Measurements from ENCODE around the gene SSBP4. TPM values are rescaled to one million over a fixed set of nuclear protein-coding genes. Genes with fewer than 3 reads are reported as not detected.

SSBP4 gene
- total RNA-seq, 3 donors from 2014 or later = 31.2 to 48.6 (median 41.1) TPM

DNA sequence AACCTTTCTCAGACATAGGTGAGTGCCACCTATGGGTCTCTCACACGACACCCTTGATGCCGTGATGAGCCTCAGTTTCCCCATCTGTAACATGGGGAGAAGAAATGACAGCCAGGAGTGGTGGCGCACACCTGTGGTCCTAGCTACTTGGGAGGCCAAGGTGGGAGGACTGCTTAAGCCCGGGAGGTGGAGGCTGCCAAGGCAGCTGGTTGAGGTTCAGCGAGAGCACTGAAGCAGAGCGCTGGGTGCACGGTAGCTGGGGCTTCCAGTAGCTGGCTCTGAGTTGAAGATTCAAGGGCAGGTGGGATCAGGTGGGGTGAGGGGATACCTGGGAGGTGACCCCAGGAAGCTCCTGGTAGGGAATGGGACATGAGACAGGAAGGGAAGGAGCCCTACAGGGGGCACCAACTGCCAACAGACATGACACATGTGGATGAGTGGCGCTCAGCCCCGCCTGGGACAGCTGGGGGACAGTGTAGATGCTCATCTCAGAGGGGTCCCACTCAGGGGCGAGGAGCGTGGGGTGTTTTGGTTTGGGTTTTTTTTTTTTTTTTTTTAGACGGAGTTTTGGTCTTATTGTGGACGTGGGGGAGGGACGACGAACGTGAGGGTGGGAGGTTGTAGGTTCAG is 6.5 kb upstream of the SSBP4 start:
- Histone ChIP-seq H3K9me3 (no peaks in the 10 kb centered on the region), H3K36me3 (ENCODE audit: low read depth) (no peaks in the 10 kb centered on the region), H3K4me1 (ENCODE audit: low read depth) (peaks cover 24% of the 10 kb centered on the region), H3K4me3 (no peak overlapping the region)
- no peak for DNase-seq
- TF ChIP-seq, protein P1, sequence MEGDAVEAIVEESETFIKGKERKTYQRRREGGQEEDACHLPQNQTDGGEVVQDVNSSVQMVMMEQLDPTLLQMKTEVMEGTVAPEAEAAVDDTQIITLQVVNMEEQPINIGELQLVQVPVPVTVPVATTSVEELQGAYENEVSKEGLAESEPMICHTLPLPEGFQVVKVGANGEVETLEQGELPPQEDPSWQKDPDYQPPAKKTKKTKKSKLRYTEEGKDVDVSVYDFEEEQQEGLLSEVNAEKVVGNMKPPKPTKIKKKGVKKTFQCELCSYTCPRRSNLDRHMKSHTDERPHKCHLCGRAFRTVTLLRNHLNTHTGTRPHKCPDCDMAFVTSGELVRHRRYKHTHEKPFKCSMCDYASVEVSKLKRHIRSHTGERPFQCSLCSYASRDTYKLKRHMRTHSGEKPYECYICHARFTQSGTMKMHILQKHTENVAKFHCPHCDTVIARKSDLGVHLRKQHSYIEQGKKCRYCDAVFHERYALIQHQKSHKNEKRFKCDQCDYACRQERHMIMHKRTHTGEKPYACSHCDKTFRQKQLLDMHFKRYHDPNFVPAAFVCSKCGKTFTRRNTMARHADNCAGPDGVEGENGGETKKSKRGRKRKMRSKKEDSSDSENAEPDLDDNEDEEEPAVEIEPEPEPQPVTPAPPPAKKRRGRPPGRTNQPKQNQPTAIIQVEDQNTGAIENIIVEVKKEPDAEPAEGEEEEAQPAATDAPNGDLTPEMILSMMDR (IDR thresholded peaks at IDR 0.05) = no peak
- no peak for ATAC-seq
- intact Hi-C loops (cut with DNase I, micrococcal nuclease) = no loop called here

- TF ChIP-seq, protein P1 (IDR thresholded peaks at IDR 0.05) = no peak
- peak; percentile 49 to 67 (median 51) for DNase-seq
- no peak for ATAC-seq
- Histone ChIP-seq H3K4me1 (ENCODE audit: low read depth) (peaks cover 31% of the 10 kb centered on the region), H3K9me3 (no peaks in the 10 kb centered on the region), H3K4me3 (no peak overlapping the region), H3K36me3 (ENCODE audit: low read depth) (no peaks in the 10 kb centered on the region)
- intact Hi-C loops (cut with DNase I, micrococcal nuclease) = no loop called here
These were observed 4.6 kb upstream of the SSBP4 start for GRCh38 chr19:18414504-18415177.

GRCh38 chr19:18415178-18415867 is 3.9 kb upstream of the SSBP4 start:
- Histone ChIP-seq H3K4me1 (ENCODE audit: low read depth) (peaks cover 33% of the 10 kb centered on the region), H3K36me3 (ENCODE audit: low read depth) (no peaks in the 10 kb centered on the region), H3K4me3 (no peak overlapping the region), H3K9me3 (no peaks in the 10 kb centered on the region)
- peak; percentile 50 to 80 (median 60) for DNase-seq
- TF ChIP-seq, protein P1 (IDR thresholded peaks at IDR 0.05) = no peak
- no peak for ATAC-seq
- intact Hi-C loops (cut with DNase I, micrococcal nuclease) = no loop called here

DNA sequence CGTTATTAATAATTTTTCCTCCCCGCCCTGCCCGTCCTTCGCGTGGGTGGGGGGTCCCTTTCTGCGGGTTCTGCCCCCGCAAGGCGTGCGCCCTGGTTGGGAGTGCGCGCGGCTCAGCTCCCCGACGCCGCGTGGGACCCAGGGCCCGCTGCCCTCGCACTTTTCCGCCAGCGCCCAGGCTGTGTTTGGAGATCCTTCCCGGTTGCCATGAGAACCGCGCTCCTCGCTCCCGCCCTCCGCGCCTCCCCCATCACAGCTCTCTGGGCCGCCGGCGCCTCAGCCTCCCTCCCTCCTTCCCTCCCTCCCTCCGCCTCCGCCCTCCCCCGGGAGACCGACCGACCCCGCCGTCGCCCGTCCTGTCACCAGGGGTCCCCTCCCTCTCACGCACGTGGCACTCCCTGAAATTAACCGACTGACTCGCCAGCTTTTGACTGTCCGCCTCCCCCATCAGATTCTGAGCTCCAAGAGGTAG is 2.4 kb upstream of the SSBP4 start:
- no peak overlapping the region for H3K4me3 ChIP-seq
- intact Hi-C loops (cut with DNase I, micrococcal nuclease) = no loop called here
- peaks cover 39% of the 10 kb centered on the region for H3K4me1 ChIP-seq (ENCODE audit: low read depth)
- ATAC-seq (peak; percentile 55), DNase-seq (peak; percentile 79 to 92 (median 85))
- TF ChIP-seq, protein P1 (IDR thresholded peaks at IDR 0.05) = no peak
- H3K36me3 ChIP-seq (ENCODE audit: low read depth) = no peaks in the 10 kb centered on the region
- H3K9me3 ChIP-seq = no peaks in the 10 kb centered on the region

DNA sequence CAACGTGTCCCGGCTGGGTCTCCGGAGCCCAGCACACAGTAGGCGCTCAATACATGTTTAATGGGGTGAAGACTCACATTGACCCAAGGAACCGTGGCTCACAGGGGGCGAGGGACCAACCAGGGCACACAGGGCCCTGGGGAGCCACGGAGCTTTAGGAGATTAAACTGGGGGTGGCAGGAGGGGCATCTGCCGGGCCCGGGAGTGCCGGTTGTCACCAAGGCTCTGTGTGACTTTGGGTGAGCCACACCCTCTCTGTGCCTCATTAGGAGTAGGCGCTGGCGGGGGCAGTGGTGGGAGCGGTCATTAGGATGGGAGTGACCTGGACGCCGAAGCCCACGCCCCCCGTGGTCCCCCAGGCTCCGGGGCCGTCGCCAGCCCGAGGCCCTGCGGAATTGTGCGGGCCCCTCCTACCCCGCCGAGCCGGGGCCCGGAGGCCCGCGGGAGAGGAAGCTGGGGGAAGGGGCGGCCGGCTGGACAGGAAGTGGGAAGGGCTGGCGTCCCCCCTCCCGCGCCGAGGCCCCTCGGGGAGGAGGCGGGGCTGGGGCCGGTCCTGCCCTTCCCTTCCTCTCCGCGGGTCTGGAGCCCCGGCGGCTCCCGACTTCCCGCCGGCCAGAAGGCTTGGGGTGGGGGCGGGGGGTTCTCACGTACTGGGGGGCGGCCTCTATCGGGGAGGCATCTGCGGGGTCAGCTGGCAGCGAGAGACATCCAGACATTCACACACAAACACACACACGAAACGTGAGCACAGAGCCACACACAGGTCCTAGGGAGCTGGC is 1.8 kb upstream of the SSBP4 start:
- intact Hi-C loops (cut with DNase I, micrococcal nuclease) = no loop called here
- no peak overlapping the region for H3K4me3 ChIP-seq
- no peaks in the 10 kb centered on the region for H3K36me3 ChIP-seq (ENCODE audit: low read depth)
- TF ChIP-seq, protein P1 (IDR thresholded peaks at IDR 0.05) = no peak
- peaks cover 39% of the 10 kb centered on the region for H3K4me1 ChIP-seq (ENCODE audit: low read depth)
- no peaks in the 10 kb centered on the region for H3K9me3 ChIP-seq
- DNase-seq (peak; percentile 58 to 88 (median 79)), ATAC-seq (peak; percentile 25)

Measured in mucosa of descending colon (tissue), 3 donors.